ENCODE results near the gene CCNK.

Gene CCNK

DNA sequence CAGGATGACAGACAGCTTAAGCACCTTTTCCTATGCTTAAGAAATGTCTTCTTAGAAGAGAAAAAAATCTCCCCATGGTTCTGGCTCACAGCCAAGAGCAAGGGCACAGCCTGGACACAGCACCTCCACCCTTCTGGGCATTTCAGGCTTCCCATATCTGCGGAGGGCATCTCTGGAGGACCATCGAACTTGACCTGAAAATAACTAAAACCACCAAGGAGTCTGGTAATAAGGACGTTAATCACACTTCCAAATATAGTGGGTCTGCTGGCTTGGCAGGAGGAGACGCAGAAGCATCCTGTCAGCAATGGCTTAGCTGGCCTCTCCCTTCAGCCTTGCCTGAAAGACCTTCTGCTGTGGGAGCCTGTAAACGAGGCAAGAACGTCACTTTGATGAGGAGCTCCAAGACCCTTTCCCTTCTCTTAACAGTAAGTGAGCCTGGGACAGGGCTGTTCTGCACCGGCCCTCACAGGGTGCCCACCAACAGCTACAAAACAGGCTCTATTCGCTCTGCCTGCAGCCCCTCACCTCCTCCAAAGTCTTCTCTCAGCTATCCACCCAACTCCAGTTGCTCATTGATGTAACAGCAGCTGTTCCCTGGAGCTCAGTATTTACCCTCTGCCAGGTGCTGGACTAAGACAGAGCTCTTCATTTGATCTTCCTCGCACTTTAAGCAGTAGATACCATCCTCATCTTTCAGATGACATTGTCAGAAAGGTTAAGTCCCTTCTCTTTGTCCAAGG lies 13.7 kb upstream of the CCNK start:
- no peak for DNase-seq

DNA sequence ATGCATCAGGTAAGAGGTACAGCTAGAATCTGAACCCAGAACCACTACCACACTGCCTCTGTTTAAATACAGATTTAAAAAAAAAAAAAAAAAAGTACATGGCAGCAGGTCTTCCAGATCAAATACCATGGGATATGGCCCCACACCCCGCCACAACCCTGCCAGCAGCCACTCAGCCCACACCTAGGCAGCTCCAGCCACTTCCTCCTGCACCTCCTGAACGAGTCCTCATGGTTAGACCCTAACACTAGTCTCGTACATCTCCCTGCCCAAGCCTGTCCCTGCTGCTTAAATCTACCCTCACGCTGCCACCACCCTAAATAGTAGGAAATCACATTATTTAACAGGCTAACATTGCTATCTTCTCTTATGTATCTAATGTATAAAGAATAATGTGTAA lies 13.1 kb upstream of the CCNK start:
- DNase-seq: no peak

DNA sequence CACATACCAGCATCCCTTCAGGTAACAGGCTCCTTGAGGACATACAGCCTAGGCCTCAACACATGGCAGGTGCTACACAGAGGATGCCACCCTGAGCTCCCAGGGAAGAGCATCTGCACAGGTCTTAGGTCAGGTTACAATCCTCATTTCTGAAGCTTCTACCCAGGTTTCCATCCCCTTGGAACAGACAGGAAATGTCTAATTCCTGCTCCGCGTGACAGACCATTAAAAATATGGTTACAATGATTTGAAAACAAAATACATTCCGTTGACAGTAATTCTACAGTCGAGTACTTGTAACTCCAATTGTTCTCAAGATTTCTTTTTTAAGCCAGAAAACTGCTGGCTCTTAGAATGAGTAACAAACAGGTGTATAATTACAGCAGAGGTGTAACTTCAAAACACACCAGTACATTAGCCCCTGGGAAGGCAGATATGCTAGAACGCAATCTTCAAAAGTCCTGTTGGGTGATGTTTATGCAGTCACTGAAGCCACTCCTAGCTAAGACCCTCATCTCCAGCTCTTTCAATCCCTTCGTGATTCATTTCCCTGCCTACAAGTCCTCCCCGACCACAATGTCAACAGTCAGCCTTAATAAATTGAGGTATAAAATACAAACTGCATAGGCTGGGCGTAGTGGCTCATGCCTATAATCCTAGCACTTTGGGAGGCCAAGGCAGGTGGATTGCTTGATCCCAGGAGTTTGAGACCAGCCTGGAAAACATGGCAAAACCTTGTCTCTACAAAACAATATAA lies 12.2 kb upstream of the CCNK start:
- no peak for DNase-seq

DNA sequence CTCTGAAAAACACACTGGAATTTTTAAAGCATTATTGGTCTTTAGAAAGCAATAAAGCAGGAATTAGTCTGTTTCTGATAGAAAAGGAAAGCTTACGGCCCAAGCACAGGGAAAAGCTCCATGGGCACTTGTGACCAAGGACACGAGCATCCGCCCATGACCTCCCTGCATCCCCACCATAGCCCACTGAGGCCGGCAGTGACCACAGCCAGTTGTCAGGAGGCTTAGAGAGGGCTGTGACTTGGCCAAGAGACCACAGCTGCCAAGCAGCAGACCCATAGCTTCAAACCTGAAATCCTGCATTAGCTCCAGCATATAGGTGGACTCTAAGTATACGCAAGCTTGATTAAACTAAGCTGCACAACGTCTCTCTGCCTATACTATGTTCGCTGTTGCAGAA lies 9.5 kb upstream of the CCNK start:
- no peak for DNase-seq

DNA sequence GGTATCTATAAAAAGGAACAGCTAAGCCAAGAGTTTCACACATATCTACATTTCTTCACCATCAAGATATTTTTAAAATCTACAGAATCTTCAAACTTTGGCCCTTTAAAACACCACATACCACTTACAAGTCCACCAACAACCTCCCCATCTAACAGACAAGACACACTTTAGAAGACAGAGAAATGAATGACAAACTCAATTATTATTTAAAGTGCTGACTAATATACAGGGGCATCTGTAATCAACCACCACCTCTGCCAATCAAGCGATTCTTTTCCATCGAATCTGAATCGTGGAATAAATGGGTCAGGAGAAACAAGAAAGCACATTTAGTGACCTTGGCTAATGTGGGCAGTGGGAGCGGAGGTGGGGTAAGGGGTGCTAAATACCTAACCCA lies 8.3 kb upstream of the CCNK start:
- DNase-seq: no peak

DNA sequence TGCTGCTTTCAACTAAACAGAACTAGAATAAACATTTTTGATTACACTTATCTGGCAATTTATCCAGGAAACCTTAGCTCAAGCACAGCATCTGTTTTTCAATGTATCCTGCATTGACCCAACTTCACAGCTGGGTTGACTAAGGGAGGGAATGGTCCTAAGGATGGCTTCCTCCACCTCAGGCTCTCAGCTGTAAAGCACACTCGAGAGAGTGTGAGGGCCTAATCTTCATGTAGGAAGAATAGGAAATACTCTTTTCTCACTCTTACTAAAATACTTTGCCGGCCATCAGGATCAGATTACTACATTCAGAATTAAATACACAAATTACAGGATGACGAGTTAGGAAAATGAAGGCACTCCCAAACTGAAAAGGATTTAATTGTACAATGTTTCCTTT lies 7.8 kb upstream of the CCNK start:
- DNase-seq: no peak

DNA sequence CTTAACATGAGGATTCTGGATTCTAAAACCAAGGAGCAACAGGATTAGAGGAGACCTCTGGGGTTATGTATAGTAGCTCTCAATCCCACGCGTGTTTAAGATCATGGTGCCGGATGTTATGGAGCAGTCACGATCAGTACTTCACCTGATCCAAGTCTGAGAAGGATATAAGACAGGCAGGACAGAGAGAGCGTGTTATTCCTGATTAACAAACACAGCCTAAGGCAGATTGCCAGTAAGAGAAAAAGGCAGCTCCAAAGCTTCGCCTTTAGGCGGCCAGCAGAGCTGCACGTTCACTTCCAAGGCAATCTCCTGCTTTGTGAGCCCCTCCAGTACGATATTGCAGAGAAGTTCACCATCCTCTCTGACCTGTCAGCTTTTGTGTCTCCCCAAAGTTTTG lies 6.0 kb upstream of the CCNK start:
- DNase-seq: no peak

DNA sequence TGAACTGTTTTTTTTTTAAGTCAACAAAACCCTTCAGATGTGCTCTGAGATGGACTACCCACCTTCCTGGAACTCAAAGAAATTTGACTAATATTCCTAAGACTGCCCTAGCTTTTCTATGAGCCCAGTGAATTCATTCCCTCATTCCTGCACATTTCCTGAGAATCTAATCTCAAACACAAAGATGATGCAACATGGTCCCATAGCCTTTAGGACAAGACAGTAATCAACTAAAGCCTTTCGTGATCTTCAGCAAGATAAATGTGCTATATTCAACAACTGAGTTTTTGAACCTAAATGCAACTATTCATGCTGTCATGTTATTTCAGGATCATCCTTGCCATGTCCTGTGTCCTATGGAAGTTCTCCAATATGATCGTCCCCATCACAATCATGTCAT lies 5.5 kb upstream of the CCNK start:
- no peak for DNase-seq

DNA sequence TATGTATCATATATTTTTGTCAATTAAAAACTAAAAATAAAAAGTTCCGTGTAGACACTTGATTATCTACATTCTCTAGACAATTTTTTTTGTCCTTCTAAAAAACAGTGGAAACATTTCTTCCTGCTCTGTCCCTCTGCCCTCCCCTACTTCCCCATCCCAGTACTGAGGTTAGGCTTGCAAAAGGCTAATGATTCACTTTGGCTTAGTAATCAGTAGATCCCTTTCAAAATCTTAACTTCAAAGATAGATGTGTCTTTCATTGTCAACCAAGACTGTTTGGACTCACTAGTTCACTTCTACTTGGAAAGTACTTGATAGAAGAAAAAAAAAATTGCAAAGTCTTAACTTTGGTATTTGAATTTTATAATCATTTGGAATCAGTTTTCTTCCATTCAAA lies 4.3 kb upstream of the CCNK start:
- no peak for DNase-seq

DNA sequence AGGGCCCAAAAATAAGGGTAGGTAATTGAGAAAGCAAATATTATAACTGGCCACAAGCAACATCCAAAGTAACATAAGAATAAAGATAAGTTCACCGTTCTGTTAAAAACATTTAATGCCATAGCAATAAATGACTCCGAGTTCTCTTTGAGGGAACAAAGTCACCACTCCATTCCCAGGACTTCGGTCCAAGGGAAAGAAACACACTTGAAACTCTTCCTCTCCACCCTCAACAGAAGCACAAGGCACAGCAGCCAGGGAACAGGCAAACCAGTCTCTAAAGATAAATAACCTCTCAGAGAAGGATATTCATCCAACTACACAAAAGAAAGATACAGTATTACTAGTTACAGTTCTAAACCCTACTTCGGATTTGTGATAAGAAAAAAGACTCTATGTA lies 3.1 kb upstream of the CCNK start:
- no peak for DNase-seq

DNA sequence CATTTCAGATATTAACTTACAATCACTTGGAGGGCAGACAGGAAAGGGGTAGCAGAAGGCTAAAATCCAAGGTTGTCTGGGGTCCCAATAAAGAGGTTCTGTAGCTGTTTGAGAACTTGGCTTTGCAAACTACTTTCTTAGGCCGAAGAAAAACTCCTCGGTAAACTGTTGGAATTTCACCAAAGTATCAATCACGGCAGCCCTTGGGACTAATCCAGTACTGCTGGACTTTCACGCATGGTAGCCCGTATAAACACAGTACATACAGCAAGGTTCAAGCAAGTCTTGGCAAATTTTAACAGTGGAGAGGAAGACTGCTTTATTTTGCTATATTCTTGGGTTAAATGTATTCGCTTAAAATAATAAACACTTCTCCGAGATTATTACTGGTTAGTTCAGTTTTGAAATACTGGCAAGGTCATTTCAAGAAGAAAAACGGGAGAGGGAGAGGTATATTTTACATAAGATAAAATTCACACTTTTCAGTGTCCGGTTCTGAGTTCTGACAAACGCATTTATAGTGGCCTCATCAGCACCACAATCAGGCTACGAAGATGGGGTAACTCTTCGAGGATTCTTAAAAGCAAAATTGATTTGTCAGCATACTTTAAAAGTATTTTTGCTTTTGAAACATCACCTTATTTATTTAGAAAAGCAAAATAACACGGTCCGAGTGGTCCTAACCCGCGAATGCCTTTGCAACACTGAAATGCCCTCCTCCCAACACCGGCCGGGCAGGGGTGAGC lies 1.9 kb upstream of the CCNK start:
- no peak for DNase-seq

DNA sequence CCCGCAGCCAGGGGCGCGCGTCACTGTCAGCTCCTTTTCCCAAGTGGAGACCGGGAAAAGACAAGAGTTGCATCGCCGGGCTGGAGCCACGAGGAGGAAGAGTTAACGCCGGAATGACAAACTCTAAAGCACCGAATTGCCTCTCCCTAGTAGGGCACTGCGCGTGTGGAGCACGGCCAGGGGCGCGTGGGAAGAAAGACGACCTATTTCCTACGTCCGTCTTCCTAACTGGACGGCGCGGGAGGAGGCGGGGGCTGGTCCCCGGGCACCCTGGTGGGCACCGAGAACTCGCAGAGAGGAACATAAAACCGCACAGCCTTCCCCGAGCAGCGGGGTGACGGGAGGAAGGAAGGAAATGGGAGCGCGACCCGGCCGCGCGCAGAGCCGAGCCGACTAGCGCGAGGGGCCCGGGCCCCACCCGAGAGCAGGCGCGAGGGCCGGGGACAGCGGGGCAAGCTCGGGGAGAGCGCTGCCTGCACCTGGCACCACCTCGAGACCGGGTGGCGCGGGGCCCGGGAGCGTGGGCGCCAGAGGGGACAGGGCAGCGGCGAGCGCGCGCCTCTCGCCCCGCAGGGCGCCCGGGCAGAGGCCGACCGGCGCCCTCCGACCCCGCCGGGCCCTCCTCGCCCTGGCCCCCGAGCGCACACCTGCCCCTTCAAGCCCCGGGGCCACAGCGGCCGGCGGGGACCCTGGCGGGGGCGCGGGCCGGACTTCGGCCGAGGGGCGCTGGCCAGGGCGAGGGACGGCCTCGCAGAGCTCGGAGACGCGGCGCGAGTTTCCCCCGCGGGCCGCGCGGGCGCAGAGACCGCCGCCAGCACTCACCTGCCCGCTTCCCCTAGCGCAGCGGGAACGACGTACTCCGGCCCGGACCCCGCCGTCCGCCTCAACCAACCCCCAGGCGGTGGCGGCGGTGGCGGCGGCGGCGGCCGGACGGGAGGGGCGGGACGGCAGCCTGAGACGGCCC lies 1.0 kb upstream of the CCNK start, which contains the start of gene SETD3:
Gene SETD3 (minus strand): TSS at position 954 of the 964 bp plus-strand sequence. CDS start 15,054 bp downstream, outside the sequence.
- peak; percentile 55 for DNase-seq

DNA sequence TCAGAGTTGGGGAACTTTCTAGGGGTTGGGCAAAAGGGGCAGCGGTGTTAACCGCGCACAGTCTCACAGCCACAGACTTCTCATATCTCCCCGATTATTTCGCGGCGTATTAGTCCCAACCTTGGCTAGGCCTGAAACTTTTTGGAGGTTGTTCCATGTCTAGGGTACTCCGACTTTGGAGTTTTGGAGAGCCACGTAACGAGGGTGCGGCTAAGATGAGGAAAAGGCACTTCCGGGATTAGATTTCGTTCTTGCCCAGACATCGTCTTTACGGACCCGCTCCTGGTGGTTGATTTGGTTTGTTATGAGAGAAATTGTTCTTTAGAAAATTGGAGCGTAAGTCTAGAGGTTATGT lies 513 bp downstream of the CCNK start:
- peak; percentile 12 for DNase-seq

DNA sequence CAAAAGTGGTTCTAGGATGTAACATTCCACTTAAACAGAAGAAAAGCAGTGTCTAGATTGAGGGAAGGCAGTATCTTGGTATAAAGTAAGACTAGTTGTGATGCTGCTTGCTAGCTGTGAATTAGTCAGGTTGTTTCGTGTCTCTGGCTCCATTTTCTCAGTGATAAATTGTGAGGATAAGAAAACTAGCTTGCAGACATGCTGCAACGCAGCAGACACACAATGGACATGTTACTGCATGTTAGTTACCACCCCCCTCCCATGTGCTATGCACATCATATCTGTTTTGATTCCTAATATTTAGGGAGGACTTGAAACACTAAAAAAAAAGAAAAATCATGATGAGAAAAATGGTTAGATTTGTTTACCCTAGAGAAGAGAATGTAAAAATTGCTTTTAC lies 2.9 kb downstream of the CCNK start:
- DNase-seq: no peak

DNA sequence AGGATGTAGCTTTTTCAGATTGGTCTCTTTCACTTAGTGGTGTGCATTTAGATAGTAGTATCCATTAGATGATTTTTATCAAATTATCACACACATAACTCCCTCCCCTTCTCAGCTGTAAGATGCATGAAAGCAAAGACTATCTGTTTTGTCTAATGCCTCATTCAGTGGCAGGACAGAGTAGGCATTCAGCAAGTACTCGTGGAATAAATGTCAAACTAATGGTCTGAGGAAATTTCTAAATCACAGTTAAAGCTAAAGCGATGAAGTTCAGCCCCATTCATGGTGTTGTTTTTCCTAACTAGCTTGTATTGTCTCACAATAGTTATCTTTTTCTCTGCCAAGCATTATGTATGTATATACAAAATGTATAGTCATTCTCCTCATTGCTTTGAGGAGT lies 16.1 kb downstream of the CCNK start:
- DNase-seq: no peak

DNA sequence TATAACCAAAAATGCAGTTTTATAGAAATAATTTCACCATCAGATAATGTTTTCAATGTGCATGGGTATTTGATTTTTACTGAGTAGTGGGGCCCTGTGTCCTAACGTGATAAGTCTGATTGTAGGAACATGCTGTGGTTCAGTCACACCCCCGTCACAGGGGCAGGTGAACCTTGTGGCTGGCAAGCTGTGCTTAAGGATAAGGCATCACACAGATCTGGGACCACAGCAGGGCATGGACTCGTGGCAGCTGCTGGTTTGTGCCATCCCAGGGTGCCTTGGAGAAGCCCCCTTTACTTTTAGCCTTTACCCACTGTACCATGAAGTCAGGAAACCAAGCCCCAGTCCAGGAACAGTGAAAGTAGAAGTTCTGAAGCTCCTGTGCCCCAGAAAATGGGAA lies 16.7 kb downstream of the CCNK start:
- no peak for DNase-seq

DNA sequence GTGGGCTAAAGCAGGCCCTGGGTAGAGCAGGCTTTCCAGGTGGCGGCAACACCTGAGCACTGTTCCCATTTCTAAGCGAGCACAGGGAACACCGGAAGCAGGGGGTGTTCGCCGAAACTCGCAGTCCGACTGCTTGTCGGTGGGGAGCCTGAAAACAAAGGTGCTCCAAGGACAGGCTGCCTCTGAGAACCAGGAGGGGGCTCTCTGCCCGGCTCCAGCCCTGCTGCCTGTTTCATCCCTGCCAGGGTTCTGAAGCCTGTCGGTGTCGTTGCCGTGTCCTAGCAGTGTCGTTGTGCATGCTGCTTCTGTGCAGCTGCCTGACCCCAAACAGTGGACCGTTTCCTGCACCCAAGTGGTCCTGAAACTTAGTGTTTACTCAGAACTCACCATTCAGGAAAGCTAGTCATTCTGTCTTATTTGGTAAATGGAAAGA lies 21.8 kb downstream of the CCNK start:
- no peak for DNase-seq

DNA sequence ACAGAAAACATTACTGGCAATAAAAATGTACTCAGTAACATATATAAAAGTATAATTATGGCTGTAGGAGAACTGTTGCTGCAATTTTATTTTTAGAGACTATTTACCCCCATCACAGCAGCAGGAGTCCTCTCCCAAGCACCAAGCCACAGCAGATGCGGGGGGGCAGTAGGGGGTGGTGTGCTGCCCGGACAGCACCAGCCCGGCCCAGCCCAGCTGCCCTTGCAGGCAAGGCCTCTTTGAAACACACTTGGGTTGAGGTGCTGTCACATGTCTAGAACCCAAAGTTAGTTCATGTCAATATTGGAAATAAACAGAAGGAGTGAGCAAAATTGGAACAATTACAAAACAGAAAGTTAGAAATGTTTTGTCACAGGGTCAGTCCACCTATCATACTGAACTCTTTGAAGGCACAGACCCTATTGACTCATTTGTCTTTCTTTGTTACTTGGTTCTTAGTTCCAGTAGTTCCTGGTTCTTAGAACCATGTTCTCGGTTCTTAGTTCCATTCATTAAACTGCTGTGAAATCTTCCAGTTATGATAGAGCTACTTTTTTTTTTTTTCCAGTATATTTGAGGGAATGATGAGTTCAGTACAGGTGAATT lies 22.7 kb downstream of the CCNK start:
- no peak for DNase-seq

DNA sequence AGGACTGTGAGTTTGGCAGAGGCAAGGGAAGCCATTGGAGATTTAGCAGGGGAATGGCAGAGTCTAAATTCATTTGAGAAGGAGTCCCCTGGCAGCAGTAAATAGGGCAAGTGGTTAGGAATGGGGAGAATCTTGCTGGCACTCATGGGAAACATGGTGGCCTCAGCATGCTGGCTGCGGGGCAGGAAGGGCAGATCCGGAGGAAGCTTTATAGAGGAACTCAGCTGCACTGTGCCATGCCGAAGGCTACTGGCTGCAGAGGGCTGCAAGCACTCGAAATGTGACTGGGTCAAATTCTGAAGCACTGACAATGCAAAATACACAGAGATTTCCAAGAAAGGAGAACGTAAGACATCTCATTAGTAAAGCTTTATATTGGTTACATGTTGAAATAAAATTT lies 23.9 kb downstream of the CCNK start:
- no peak for DNase-seq

DNA sequence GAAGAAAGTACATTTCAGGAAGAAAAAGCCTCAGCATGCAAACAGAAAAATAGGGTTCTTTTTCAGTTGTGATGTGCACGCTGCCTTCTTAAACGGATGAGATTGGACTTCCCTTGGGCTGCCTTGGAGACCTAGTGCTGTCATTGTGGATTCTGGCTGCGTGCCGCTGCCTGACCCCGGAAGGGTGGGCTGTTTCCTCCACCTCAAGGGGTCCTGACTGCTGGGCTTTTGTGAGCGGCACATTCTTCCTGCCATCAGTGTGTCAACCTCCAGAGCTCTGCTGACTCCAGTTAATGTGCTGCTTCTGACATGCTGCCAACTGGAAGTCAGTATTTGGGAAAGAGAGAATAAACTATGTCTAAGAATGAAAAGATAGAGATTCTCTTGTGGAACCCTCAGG lies 25.1 kb downstream of the CCNK start:
- DNase-seq: no peak

DNA sequence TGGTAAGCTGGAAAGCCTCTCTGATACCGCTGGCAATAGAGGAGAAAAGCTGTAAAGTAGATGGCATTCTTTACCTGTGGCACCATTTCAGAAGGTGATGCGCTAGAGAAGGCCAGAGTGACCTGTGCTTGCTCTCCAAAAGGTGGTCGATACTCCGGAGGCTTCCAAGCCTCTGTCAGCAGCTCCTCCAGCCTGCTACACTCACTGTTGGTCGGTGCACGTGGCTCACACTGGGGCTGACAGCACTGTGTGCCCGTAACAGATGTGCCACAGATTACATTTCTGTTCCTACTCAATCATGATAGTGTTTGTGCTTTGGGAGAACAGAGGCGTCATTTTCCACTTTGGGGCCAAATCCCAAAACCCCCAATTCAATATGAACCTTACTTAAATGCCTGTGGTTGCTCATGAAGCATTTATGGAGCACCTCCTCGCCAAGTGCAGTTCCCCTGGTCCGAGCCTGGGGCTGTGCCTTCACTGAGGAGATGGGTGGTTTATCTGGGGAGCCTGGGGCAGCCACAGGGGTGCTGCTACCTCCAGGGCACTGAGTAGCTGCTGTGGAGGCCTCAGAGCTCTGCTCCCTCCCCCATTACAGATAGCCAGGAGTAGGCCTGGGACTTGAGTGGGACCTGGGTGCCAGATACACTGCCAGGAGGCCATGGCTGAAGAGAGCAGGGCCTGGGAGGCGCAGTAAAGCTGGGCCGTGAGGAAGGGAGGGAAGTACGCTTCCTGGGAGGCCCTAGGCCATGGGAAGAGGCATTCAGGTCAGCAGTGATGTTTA lies 26.8 kb downstream of the CCNK start:
- no peak for DNase-seq
